HCT116 (cell line): Measurements from ENCODE around the gene RBPJ.

Source experiments
- EGR1 ChIP-seq: IDR thresholded peaks from 2 replicates; pipeline ENCODE4 v1.6.1; 2012; ENCODE audit warnings: low read depth
- ELF1 ChIP-seq: IDR thresholded peaks from 2 replicates; pipeline ENCODE4 v1.6.1; 2012; ENCODE audit warnings: low read depth, borderline replicate concordance
- EZH2 ChIP-seq: fragments of 200-600 bp; sonication (generic); IDR thresholded peaks from 2 replicates; pipeline ENCODE4 v1.6.1; 2017; ENCODE audit warnings: antibody characterized with exemption, mixed run types
- JUND ChIP-seq: IDR thresholded peaks from 2 replicates; pipeline ENCODE4 v1.6.1; 2012
- POLR2A ChIP-seq: IDR thresholded peaks from 2 replicates; pipeline ENCODE4 v1.7.0; 2011; ENCODE audit warnings: borderline replicate concordance; ENCODE audit not compliant: insufficient read depth, insufficient read length; ENCODE audit errors: extremely low read depth
- POLR2AphosphoS5 ChIP-seq: IDR thresholded peaks from 2 replicates; pipeline ENCODE4 v1.6.1; 2011; ENCODE audit warnings: mild to moderate bottlenecking, low read depth, low read length, moderate library complexity
- RAD21 ChIP-seq: IDR thresholded peaks from 2 replicates; pipeline ENCODE4 v1.6.1; 2012; ENCODE audit warnings: low read depth, mild to moderate bottlenecking
- SP1 ChIP-seq: IDR thresholded peaks from 2 replicates; pipeline ENCODE4 v1.6.1; 2012; ENCODE audit warnings: low read depth
- TF ChIP-seq, protein P1 (sequence below): IDR thresholded peaks from 2 replicates; pipeline ENCODE4 v1.6.1; 2012
- TF ChIP-seq, protein P2 (sequence below), 3 experiments: fragments of 200-600 bp in 1 of 3; sonication (generic) in 1 of 3; IDR thresholded peaks in 2 of 3; conservative IDR thresholded peaks in 1 of 3; 2 replicates each; pipeline ENCODE4 v1.5.1; 2012 to 2017; ENCODE audit warnings: low read depth in 2 of 3, low read length in 2 of 3, antibody characterized with exemption in 1 of 3, borderline replicate concordance in 1 of 3, control low read depth in 1 of 3, mild to moderate bottlenecking in 1 of 3, mixed read lengths in 1 of 3, mixed run types in 1 of 3, moderate library complexity in 1 of 3; ENCODE audit not compliant: insufficient read depth in 1 of 3
- TF ChIP-seq, protein P3 (sequence below): IDR thresholded peaks from 2 replicates; pipeline ENCODE4 v1.6.1; 2012; ENCODE audit warnings: low read depth

DNA sequence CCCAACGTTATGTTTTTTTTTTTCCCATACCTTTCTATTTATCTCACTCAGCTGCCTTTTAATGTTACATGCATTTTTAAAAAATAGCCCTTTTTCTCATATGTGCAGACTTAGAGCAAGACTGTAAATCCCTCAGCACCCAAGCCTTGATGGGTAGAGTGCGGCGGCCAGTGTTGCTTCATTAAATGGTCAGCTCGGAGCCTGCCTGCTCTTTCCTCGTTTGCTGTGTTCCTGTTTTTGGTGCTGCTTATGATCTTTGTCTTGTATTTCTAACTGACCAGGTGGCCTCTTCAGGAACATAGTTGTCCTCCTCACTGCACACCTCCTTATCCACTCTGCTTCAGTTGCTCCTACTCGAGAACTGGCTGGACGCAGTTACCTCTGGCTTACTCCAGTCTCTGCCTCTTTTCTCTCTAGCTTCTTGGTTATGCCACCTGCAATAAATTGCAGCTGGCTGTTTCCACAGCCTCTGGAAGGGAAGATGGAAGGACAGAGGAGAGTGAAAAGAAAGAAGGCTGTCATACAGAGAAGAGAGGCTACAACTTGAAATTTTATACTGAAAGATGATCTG lies 10.7 kb downstream of the RBPJ start:
- TF ChIP-seq, protein P1, sequence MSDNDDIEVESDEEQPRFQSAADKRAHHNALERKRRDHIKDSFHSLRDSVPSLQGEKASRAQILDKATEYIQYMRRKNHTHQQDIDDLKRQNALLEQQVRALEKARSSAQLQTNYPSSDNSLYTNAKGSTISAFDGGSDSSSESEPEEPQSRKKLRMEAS, result no peak
- no peak for TF ChIP-seq JUND
- TF ChIP-seq, protein P2, sequence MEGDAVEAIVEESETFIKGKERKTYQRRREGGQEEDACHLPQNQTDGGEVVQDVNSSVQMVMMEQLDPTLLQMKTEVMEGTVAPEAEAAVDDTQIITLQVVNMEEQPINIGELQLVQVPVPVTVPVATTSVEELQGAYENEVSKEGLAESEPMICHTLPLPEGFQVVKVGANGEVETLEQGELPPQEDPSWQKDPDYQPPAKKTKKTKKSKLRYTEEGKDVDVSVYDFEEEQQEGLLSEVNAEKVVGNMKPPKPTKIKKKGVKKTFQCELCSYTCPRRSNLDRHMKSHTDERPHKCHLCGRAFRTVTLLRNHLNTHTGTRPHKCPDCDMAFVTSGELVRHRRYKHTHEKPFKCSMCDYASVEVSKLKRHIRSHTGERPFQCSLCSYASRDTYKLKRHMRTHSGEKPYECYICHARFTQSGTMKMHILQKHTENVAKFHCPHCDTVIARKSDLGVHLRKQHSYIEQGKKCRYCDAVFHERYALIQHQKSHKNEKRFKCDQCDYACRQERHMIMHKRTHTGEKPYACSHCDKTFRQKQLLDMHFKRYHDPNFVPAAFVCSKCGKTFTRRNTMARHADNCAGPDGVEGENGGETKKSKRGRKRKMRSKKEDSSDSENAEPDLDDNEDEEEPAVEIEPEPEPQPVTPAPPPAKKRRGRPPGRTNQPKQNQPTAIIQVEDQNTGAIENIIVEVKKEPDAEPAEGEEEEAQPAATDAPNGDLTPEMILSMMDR (IDR thresholded peaks at IDR 0.05 in 2 of 3, conservative IDR thresholded peaks at IDR 0.05 in 1 of 3; ENCODE audit: borderline replicate concordance in 1 of 3, insufficient read depth in 1 of 3, low read depth in 2 of 3, low read length in 2 of 3), result no peak
- no peak for TF ChIP-seq SP1
- no peak for TF ChIP-seq EZH2
- no peak for TF ChIP-seq EGR1
- TF ChIP-seq POLR2A, result no peak
- TF ChIP-seq ELF1, result no peak
- no peak for TF ChIP-seq POLR2AphosphoS5
- TF ChIP-seq RAD21, result no peak
- TF ChIP-seq, protein P3, sequence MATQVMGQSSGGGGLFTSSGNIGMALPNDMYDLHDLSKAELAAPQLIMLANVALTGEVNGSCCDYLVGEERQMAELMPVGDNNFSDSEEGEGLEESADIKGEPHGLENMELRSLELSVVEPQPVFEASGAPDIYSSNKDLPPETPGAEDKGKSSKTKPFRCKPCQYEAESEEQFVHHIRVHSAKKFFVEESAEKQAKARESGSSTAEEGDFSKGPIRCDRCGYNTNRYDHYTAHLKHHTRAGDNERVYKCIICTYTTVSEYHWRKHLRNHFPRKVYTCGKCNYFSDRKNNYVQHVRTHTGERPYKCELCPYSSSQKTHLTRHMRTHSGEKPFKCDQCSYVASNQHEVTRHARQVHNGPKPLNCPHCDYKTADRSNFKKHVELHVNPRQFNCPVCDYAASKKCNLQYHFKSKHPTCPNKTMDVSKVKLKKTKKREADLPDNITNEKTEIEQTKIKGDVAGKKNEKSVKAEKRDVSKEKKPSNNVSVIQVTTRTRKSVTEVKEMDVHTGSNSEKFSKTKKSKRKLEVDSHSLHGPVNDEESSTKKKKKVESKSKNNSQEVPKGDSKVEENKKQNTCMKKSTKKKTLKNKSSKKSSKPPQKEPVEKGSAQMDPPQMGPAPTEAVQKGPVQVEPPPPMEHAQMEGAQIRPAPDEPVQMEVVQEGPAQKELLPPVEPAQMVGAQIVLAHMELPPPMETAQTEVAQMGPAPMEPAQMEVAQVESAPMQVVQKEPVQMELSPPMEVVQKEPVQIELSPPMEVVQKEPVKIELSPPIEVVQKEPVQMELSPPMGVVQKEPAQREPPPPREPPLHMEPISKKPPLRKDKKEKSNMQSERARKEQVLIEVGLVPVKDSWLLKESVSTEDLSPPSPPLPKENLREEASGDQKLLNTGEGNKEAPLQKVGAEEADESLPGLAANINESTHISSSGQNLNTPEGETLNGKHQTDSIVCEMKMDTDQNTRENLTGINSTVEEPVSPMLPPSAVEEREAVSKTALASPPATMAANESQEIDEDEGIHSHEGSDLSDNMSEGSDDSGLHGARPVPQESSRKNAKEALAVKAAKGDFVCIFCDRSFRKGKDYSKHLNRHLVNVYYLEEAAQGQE, result no peak
